ENCODE measurements around the gene ING5.
"Not testable (repeated sequence)": the region's sequence is repeated elsewhere in the genome, so short reads cannot be mapped to it uniquely, and the experiment has no call there.

The ING5 gene

DNA sequence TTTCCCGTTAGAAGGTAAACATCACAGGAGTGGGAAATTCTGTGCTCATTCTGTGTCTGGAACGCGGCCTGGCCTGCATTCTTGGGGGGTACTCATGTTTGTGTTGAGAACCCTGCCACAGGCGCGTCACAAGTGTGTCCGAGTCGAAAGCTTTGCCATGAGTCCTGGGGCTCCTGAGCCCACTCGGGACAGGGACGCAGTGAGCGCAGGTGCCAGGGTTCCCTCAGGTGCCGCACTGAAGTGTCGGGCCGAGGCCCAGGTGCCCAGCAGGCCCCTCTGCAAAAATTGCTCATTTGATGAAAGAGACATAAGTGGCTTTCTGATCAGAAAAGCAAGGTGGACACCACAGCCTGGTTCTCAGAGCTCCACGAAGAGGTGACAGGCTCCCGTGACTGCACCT lies 37.3 kb downstream of the ING5 start:
- no peak for DNase-seq (ENCODE audit: low read depth in 2 of 2)

DNA sequence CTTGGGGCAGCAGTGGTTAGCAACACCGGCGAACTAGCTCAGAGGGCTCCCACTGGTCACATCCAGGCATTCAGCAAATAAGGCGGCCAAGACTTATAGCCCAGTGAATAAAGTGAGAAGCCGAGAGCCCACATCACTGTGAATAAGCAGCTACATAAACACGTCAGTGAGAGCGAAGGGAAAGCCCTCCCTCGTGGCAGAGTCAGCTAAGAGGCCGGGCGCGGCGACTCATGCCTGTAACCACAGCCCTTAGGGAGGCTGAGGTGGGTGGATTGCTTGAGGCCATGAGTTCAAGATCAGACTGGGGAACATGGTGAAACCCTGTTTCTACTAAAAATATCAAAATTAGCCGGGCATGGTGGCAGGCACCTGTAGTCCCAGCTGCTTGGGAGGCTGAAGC lies 37.8 kb downstream of the ING5 start:
- no peak for DNase-seq (ENCODE audit: low read depth in 2 of 2)

DNA sequence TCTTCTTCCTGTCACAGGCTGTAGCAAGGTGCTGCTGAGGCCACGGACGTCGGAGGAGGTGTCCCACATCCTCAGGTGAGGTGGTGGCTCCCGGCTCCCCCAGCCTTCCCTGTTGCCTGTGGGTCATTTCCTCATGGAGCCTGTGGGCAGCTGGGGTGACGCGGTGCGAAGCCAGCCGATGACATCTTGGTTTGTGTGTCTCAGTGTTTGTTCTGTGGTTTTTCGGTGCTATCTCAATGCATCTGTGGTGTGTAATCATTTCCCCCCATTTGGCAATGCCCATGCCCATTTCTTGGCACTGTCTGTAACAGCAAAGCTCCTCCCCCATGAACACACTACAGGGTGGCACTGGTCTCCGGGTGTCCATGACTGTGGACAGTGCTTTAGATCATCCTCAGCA lies 39.2 kb downstream of the ING5 start:
- no peak for DNase-seq (ENCODE audit: low read depth in 2 of 2)

DNA sequence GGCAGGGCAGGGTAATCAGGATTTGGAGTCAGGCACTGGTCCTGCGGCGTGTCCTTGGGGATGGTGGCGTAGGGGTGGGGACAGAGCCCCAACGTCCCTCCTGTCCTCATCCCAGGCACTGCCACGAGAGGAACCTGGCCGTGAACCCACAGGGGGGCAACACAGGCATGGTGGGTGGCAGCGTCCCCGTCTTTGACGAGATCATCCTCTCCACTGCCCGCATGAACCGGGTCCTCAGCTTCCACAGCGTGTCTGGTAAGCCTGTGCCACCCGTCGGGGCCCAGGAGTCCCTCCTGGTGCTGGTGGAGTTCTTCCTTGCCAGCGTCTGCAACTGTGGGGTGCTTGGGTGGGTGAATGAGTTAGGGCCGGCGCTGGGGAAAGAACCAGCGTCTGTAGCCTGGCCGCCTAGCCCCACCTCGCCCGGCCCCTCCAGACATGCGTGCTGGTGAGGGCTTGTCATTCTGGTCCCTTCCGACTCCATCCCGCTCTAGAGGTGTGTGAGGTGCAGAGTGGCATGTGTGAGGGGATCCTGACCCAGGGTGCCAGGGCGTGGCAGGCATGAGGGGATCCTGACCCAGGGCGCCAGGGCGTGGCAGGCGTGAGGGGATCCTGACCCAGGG lies 40.6 kb downstream of the ING5 start:
- no peak for DNase-seq (ENCODE audit: low read depth in 2 of 2)

DNA sequence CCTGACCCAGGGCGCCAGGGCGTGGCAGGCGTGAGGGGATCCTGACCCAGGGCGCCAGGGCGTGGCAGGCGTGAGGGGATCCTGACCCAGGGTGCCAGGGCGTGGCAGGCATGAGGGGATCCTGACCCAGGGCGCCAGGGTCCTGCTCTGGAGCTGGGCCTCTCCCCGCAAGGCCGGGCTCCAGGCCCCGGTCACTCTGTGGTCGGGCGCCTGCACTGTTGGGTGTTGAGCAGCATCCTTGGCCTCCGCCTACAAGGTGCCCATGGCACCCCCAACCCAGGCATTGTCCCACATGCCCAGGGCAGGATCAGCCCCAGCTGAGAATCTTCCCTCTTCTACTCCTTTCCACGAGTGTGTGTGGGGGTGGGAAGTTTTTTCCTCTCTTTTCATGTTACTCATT lies 41.2 kb downstream of the ING5 start:
- not testable (repeated sequence) for DNase-seq (ENCODE audit: low read depth in 2 of 2)

DNA sequence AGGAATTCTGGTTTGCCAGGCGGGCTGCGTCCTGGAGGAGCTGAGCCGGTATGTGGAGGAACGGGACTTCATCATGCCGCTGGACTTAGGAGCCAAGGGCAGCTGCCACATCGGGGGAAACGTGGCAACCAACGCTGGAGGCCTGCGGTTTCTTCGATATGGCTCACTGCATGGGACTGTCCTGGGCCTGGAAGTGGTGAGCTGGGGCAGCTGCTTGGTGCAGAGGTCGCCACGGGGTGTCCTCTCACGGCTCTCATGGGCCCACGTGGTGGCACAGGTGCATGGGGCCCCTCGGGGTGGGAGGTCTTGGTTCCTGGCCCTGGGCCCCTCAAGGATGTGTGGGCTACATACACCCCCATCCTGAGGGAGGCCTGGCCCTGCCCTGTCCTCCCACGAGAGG lies 41.8 kb downstream of the ING5 start:
- DNase-seq (ENCODE audit: low read depth in 2 of 2): no peak

DNA sequence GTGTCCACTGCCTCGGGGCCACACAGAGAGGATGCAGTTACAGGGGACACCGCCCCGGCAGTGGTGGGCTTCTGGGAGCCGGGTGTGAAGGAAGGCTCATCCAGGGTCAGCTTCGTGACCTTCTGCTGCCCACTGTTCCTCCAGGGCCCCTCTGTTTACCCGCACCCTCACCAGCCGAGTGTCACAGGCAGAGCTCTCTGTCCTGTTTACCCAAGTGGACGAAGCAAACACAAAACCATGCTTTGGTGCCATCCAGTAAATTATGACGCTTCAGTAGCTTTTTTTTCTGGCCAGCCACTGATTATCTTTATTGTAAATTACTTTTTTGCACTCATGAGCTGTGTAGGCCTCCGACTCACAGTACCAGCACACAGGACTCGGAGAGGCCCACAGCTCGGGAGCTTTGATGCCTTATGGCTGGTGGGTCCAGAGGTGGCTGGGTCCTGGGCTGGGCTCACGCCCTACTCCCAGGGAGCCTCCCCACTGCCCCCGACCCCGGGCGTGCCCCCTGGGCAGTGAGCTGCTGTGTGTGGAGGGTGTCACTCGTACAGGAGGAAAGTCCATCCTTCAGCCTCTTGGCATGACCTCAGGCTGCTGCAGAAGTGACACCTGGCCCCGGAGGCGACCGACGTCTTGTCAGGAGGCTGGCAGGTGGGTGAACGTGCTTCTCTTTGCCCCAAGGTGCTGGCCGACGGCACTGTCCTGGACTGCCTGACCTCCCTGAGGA lies 42.4 kb downstream of the ING5 start:
- no peak for DNase-seq (ENCODE audit: low read depth in 2 of 2)

DNA sequence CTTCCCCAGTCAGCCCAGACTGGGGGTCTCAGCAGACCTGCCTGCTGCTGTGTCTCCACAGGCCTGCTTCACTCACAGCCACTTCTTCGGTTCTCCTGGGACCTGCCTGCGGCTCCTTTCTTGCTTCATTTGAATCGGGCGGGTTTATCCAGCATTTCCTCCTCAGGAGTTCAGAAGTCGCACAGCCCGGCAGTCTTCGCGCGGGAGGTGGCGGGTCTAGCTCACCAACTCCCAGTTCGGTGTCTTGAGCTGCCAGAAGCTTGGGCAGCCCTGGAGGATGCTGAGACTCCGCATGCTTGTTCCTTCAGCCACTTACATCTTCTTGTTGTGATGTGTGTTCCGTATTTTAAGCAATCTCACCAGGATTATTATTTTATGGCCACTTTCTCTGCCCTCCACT lies 43.4 kb downstream of the ING5 start:
- no peak for DNase-seq (ENCODE audit: low read depth in 2 of 2)

DNA sequence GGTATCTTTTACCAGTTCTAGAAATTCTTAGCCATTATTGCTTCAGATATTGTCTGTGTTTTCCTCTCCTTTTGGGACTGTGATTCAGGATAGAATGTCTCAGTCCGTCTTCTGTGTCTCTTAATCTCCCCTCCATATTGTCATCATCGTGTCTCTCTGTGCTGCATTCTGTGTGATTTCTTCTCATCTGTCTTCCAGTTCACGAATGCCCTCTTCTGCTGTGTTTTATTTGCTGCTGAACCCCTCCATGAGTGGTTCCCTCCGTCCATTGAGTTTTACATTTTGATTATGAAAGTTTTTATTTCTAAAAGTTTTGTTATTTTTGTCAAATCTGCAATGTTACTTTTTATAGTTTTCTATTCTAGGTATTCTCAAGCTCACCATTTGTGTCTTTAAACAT lies 44.2 kb downstream of the ING5 start:
- DNase-seq (ENCODE audit: low read depth in 2 of 2): no peak

DNA sequence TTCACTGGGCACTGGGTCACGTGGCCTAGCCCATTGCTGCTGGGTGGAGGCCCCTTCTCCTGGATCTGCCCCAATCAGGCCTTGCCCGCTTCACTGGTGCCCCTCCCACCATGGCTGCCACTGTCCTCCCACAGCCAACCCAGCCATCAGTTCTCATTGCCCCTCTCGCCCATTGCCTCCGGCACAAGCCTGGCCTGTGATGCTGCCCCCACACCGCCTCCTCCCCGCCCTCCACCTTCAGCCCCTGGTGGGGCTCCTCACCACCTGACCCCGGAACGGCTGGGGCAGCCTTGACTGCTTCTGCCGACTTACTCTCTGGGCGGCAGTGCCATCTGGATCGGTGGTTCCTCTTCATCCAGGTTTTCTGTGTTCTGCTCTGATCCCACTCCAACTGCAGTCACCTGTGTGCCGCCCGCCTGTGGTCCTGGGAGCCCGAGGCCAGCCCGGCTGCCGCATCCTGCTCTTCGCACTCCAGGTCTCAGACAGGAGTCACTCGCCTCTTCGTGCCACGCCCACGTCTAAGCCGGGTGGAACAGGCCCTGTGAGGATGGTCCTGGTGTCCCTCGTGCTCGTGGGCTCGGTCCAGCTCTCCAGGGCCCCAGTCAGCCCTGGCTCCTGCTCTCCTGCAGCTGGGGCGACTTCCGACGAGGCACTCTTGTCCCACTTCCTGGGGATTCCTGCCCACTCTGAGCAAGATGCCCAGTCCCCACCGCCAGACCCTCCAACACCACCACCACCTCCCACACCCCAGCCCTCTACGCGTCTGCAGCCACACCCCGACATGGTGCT lies 46.8 kb downstream of the ING5 start:
- DNase-seq (ENCODE audit: low read depth in 2 of 2): no peak

DNA sequence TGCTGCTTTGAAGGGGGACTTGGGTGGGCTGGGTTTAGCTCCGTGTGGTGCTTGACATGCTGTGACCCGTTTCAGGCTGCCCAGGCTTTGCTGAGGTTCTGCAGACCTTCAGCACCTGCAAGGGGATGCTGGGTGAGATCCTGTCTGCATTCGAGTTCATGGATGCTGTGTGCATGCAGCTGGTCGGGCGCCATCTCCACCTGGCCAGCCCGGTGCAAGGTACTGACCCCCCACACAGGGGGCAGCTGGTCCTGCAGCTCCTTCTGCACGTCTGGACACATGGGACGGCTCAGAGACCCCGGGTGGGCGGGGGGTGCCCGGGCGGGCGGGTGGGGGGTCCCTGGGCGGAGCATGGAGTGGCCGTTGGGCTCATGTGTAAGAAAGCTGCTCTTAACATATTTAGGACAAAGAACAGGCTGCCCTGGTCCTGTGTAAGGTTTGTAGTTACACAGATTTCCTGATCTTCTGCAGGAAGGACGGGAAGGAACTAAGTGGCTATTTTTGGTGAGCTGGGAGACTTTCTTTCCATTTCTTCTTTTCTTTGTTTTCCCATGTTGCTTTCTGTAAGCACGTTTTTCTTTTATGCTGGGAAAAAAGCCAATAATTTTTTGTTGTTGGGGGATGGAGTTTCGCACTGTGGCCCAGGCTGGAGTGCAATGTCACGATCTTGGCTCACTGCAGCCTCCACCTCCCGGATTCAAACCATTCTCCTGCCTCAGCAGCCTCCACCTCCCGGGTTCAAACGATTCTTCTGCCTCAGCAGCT lies 48.4 kb downstream of the ING5 start:
- DNase-seq (ENCODE audit: low read depth in 2 of 2): no peak

DNA sequence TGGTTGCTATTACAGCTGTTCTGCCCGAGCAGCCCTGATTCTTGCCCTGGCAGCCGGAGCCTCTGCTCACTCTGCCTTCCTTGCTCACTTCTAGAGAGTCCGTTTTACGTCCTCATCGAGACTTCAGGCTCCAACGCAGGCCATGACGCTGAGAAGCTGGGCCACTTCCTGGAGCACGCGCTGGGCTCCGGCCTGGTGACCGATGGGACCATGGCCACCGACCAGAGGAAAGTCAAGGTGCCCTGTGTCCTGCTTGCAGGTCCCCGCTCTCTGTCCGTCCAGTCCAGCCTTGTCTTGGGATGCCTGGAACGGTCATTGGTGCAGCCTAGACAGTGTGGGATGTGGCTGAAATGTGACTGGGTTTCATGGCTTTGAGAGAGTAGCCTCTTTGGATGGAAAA lies 49.3 kb downstream of the ING5 start:
- no peak for DNase-seq (ENCODE audit: low read depth in 2 of 2)

DNA sequence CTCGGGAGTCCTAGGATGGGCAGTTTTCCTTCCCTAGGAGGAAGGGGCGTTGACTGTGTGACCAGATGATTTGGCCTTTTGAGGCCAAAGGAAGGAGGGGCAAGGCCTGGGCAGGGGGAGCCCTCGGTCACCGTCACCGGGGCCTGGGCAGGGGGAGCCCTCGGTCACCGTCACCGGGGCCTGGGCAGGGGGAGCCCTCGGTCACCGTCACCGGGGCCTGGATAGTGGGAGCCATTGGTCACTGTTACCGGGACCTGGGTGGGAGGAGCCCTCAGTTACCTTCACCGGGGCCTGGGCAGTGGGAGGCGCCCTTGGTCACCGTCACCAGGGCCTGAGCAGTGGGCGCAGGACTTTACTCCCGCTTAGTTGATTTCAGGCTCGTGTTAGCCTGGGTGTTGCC lies 49.9 kb downstream of the ING5 start:
- DNase-seq (ENCODE audit: low read depth in 2 of 2): no peak

DNA sequence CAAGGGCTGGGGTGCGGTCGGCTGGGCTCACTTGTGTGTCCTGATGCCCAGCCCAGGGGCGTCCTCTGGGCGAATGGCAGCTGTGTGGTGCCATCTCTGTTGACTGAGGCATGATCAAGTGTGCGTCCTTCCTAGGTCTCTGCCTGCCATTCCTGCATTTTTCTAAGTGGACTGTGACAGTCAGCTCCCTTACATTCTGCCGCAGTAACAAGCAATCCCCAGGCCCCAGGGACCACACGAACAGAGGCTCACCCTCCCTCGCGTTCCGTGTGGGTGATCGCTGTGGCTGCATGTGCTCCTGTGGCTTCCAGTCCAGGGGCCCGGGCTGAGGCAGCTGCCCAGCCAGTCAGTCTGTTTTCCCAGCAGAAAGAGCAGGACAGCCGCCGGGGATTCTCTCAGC lies 50.4 kb downstream of the ING5 start:
- no peak for DNase-seq (ENCODE audit: low read depth in 2 of 2)

DNA sequence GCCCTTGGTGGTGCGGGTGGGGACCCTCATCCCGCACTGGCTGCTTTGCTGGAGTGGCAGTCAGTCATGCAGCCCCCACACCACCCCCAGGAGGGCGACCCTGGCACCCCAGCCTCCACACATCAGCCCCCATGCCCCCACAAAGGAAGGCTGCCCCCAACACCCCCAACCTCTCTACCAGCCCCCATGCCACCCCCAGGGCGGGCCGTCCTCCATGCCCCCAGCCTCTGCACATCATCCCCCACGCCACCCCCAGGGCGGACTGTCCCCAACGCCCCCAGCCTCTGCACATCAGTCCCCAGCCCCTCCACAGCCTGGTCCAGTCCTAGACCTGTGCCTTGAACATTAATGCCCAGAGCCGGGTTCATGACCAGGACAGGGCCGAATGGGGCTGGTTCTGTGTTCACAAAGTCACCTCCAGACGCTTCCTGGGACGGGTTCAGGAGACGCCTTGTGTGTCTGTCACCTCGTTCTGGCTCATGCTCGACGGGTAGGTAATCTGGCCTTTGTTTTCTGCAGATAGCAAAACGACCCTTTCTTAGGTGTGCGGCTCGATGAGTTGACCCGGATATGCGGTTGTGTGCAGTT lies 50.9 kb downstream of the ING5 start:
- no peak for DNase-seq (ENCODE audit: low read depth in 2 of 2)

DNA sequence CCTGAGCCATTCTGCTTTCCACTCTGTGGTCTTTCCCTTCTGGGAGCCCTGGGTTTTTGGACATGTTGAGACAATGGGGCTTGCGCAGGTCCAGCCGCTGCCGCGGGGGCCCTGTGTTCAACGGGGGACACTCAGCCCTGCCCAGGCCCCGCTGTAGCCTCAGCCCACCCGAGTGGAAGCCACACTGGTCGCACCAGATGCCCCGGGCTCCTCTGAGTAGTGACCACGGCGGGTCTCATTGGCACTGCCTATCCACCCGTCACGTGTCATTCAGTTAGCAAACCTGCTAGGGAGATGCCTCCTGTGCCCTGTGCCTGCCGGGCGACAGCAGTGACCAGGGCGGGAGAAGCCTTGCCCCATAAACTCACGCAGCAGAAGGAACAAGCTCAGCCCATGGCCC lies 51.7 kb downstream of the ING5 start:
- DNase-seq (ENCODE audit: low read depth in 2 of 2): no peak

DNA sequence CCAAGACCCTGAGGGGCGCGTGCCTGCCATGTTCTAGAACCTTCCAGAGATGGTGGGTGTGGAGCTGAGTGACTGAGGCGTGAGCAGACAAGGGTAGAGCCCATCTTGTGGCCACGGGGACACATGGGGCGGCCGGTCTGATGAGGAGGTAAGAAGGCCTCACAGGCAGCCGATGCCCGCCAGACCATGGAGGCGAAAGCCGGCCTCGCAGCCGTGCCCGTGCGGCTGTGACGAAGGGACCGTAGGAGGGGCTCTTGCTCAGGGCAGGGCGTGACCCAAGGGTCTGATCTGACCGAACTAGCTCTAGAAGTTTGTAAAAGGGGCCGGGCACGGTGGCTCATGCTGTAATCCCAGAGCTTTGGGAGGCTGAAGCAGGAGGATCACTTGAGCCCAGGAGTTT lies 52.2 kb downstream of the ING5 start:
- DNase-seq (ENCODE audit: low read depth in 2 of 2): no peak

DNA sequence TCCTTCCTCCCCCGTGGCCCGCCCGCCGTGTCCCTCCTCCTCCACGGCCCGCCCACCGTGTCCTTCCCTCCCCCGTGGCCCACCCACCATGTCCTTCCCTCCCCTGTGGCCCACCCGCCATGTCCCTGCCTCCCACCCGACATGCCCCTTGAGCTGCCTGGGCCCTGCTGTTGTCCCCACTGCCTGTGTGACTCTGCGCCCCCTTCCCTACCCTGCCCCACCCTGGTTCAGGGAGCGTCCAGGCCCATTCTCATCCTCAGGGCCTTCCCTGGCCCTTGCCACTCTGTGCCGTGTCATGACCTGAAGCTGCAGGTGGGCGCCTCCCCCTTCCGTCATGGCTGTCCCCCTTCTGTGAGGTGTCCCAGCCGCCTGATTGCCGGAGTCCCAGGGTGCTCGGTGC lies 53.3 kb downstream of the ING5 start:
- no peak for DNase-seq (ENCODE audit: low read depth in 2 of 2)

DNA sequence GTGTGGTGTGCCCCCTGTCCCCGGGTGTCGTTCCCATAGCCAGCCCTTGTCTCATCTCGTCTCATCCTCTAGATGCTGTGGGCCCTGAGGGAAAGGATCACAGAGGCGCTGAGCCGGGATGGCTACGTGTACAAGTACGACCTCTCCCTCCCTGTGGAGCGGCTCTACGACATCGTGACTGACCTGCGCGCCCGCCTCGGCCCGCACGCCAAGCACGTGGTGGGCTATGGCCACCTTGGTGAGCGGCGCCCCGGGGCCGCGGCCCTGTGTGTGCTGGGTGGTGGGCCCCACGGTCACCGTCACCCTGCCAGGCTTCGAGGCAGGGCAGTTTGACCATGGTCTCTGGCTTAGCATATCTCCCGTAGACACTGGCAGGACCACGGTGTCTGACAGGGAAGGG lies 53.9 kb downstream of the ING5 start:
- DNase-seq (ENCODE audit: low read depth in 2 of 2): no peak

DNA sequence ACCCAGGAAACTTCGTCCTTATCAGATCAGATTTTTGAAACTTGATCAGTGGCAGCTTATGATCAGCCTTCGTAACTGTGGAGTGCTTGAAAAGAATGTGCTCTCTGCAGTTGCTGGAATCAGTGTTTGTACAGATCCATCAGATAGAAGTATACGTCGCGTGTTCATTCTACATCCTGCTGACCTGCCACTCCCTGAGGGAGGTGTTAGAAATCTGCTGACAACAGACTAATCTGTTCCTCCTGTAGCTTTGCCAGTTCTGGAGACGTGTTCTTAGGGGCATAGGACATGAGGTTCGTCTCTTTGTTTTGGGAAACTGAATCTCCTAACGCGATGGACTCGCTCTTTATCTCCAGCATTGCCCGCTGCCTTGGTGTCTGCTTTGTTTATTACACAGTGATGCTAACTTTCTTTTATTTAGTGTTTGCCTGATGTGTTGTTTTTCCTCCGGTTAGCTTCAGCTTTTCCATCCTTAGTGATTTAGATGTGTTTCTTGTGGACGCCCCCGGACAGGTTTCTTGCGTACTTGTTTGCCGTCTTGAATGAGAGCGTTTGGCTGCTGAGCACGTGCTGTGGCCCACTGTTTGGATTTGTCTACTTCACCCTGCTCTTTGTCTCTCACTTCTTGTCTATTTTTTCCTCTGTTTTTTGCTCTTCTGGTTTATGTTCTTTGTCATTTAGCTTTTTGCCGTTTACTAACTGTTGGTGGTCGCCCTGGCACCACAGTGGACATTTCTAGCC lies 57.4 kb downstream of the ING5 start:
- no peak for DNase-seq (ENCODE audit: low read depth in 2 of 2)

DNA sequence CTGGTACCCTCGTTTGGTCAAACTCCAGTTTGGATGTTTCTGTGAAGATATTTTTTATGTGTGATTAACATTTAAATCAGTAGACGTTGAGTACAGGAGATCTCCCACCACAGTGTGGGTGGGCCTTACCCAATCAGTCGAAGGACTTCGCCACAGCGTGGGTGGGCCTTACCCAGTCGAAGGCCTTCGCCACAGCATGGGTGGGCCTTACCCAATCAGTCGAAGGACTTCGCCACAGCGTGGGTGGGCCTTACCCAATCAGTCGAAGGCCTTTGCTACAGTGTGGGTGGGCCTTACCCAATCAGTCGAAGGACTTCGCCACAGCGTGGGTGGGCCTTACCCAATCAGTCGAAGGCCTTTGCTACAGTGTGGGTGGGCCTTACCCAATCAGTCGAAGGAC lies 58.1 kb downstream of the ING5 start:
- DNase-seq (ENCODE audit: low read depth in 2 of 2): not testable (repeated sequence)

Data from stimulated activated CD8-positive, alpha-beta memory T cell treated with anti-CD3 and anti-CD28 coated beads, Interleukin-7, amount 100 ng/mL, for 1 hour (primary cell).